GM23248 (cell line): ENCODE results near the gene SMARCD3. TPM values are rescaled to one million over a fixed set of nuclear protein-coding genes. Genes with fewer than 3 reads are reported as not detected.

Experiments used
- DNase-seq: peaks from one replicate; pipeline ENCODE4 v3.0.0-alpha.2; 2015
- H2AFZ ChIP-seq: fragments of 200-600 bp; sonication (generic); 2 replicates; pipeline ENCODE4 v1.6.1; 2016; ENCODE audit warnings: antibody characterized with exemption
- H3F3A ChIP-seq: fragments of 200-600 bp; sonication (generic); 2 replicates; pipeline ENCODE4 v1.6.1; 2016; ENCODE audit warnings: mild to moderate bottlenecking, antibody characterized with exemption, mixed run types; ENCODE audit not compliant: insufficient read depth
- H3K27ac ChIP-seq: fragments of 200-600 bp; sonication (generic); 2 replicates; pipeline ENCODE4 v1.5.1; 2016; ENCODE audit warnings: mild to moderate bottlenecking
- H3K27me3 ChIP-seq: fragments of 200-600 bp; sonication (generic); replicated peaks from 2 replicates; pipeline ENCODE4 v1.6.1; 2016; ENCODE audit warnings: mild to moderate bottlenecking; ENCODE audit not compliant: insufficient read depth
- H3K36me3 ChIP-seq: fragments of 200-600 bp; sonication (generic); 2 replicates; pipeline ENCODE4 v1.6.1; 2016; ENCODE audit warnings: low read depth, mild to moderate bottlenecking
- H3K4me1 ChIP-seq: fragments of 200-600 bp; sonication (generic); 2 replicates; pipeline ENCODE4 v1.6.1; 2016; ENCODE audit warnings: mild to moderate bottlenecking; ENCODE audit not compliant: insufficient read depth
- H3K4me2 ChIP-seq: fragments of 200-600 bp; sonication (generic); one replicate; pipeline ENCODE4 v1.6.1; 2016; ENCODE audit warnings: mild to moderate bottlenecking; ENCODE audit not compliant: unreplicated experiment
- H3K4me3 ChIP-seq: fragments of 200-600 bp; sonication (generic); 2 replicates; pipeline ENCODE4 v1.5.1; 2016; ENCODE audit warnings: mild to moderate bottlenecking
- H3K79me2 ChIP-seq: fragments of 200-600 bp; sonication (generic); 2 replicates; pipeline ENCODE4 v1.6.1; 2016; ENCODE audit warnings: mild to moderate bottlenecking; ENCODE audit not compliant: insufficient read depth
- H3K9ac ChIP-seq: fragments of 200-600 bp; sonication (generic); 2 replicates; pipeline ENCODE4 v1.6.1; 2016; ENCODE audit warnings: mild to moderate bottlenecking
- H3K9me2 ChIP-seq: fragments of 200-600 bp; sonication (generic); 2 replicates; pipeline ENCODE4 v1.6.1; 2016; ENCODE audit warnings: mixed run types, mild to moderate bottlenecking, moderate library complexity; ENCODE audit not compliant: insufficient read depth
- H3K9me3 ChIP-seq: fragments of 200-600 bp; sonication (generic); one replicate; pipeline ENCODE4 v1.6.1; 2017; ENCODE audit warnings: low read depth
- H4K20me1 ChIP-seq: fragments of 200-600 bp; sonication (generic); 2 replicates; pipeline ENCODE4 v1.6.0; 2016; ENCODE audit not compliant: insufficient read depth
- EZH2 ChIP-seq: fragments of 200-600 bp; sonication (generic); IDR thresholded peaks from 2 replicates; pipeline ENCODE4 v1.6.1; 2018; ENCODE audit warnings: antibody characterized with exemption, mild to moderate bottlenecking; ENCODE audit not compliant: insufficient read depth, poor library complexity, severe bottlenecking
- EZH2phosphoT487 ChIP-seq: fragments of 200-600 bp; sonication (generic); IDR thresholded peaks from 2 replicates; pipeline ENCODE4 v1.6.1; 2018; ENCODE audit warnings: antibody characterized with exemption, moderate library complexity, mild to moderate bottlenecking, low read depth; ENCODE audit not compliant: insufficient read depth
- WGBS, 2 experiments: methylation state at CpG; one replicate each; pipeline ENCODE4 v1.1.6; 2015 to 2017; ENCODE audit warnings: low lambda C conversion rate in 2 of 2, low coverage in 1 of 2; ENCODE audit errors: missing lambda C conversion rate in 2 of 2; 5-methylcytosine and 5-hydroxymethylcytosine counted together
- in situ Hi-C: fragments of 300-500 bp; cut with MboI; formaldehyde crosslinking; loops from 2 replicates; pipeline ENCODE4 v1.15.0; 2020
- polyA plus RNA-seq: library from polyadenylated mRNA; unstranded; fragments of >200 nt; fragmentation: Nextera tagmentation; extraction: Ambion mirVana; gene quantifications from 2 replicates; pipeline ENCODE4 v1.2.1, GENCODE V29; 2016
- total RNA-seq: library from RNA; depleted of rRNA; stranded (reverse); fragments of >200 nt; shearing (Covaris generic); gene quantifications from 2 replicates; pipeline ENCODE4 v1.2.3, GENCODE V29; 2014

SMARCD3 gene
- total and polyA plus RNA-seq, 2 experiments from 2014 or later: 22.4 to 32.2 TPM

DNA sequence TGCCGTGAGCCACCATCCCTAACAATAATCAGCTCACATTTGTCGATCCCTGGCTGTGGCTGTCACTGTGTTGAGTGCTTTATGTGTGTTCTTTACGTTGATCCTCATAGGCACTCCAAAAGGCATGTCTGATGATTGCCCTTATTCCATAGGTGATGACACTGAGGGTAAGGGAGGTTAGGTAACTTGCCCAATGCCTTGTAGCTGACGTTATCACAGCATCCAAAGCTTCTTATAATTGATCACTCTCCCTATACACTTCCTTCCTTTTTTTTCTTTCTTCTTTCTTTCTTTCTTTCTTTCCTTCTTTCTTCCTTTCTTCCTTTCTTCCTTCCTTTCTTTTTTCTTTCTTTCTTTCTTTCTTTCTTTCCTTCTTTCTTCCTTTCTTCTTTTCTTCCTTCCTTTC, 41.9 kb upstream of the SMARCD3 start:
- H3K27ac ChIP-seq: no peak overlapping the region
- no peak for TF ChIP-seq EZH2phosphoT487
- no peak for TF ChIP-seq EZH2
- no peaks in the 10 kb centered on the region for H3K9me3 ChIP-seq
- no peaks in the 10 kb centered on the region for H3K36me3 ChIP-seq
- no peaks in the 10 kb centered on the region for H4K20me1 ChIP-seq
- no peak overlapping the region for H3K9ac ChIP-seq
- no peak overlapping the region for H2AFZ ChIP-seq
- peaks cover 49% of the 10 kb centered on the region for H3K27me3 ChIP-seq
- H3K79me2 ChIP-seq: no peaks in the 10 kb centered on the region
- 37 to 44% methylated on average over 4 of the region's 4 CpGs for WGBS, 2 experiments
- no peak overlapping the region for H3K4me2 ChIP-seq
- in situ Hi-C loops: no loop called here
- 0 out of 2 replicates have a peak, but pooled peaks cover 8% of the 10 kb centered on the region for H3F3A ChIP-seq
- no peak overlapping the region for H3K4me3 ChIP-seq
- no peaks in the 10 kb centered on the region for H3K9me2 ChIP-seq
- H3K4me1 ChIP-seq: no peaks in the 10 kb centered on the region
- DNase-seq: no peak

DNA sequence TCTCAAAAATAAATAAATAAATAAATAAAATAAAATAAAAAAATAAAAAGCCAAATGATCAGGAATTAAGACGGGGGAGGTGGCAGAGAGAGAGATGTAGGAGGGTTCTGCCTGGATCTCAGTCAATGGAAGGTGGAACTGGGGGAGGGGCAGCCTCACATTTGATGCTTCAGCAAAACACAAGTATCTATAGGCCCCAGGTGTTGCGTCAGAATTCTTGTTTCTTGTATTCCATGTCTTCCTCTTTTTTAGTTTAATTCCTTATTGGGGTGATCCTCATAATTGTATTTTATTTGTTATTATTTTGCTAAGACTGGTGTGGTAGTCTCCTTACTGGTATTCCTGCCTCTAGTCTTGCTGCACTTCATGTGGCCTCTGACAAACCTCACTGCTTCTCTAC, 41.4 kb upstream of the SMARCD3 start:
- H3K4me1 ChIP-seq: no peaks in the 10 kb centered on the region
- DNase-seq: no peak
- TF ChIP-seq EZH2: no peak
- TF ChIP-seq EZH2phosphoT487: no peak
- no peaks in the 10 kb centered on the region for H3K79me2 ChIP-seq
- no peak overlapping the region for H3K27ac ChIP-seq
- in situ Hi-C loops: no loop called here
- peaks cover 46% of the 10 kb centered on the region for H3K27me3 ChIP-seq
- H3K36me3 ChIP-seq: no peaks in the 10 kb centered on the region
- no peaks in the 10 kb centered on the region for H4K20me1 ChIP-seq
- no peaks in the 10 kb centered on the region for H3K9me3 ChIP-seq
- no peak overlapping the region for H3K4me2 ChIP-seq
- H3K9me2 ChIP-seq: no peaks in the 10 kb centered on the region
- H2AFZ ChIP-seq: no peak overlapping the region
- 0 out of 2 replicates have a peak, but pooled peaks cover 8% of the 10 kb centered on the region for H3F3A ChIP-seq
- no peak overlapping the region for H3K9ac ChIP-seq
- H3K4me3 ChIP-seq: no peak overlapping the region
- WGBS, 2 experiments: 39 to 52% methylated on average over 2 of the region's 2 CpGs

DNA sequence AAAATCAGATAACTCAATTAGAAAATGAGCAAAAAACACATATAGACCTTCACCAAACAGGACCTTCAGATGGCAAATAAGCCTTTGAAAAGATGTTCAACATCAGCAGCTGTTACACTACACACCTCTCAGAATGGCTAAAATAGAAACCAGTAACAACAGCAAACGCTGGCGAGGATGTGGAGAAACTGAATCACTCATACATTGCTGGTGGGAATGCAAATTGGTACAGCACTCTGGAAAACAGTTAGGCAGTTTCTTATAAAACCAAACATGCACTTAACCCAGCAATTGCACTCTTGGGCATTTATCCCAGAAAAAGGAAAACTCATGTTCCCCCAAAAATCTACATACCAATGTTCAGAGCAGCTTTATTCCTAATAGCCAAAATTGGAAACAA, 37.7 kb upstream of the SMARCD3 start:
- Histone ChIP-seq H3K27ac (no peak overlapping the region), H3K4me2 (no peak overlapping the region), H2AFZ (no peak overlapping the region), H3K4me1 (no peaks in the 10 kb centered on the region), H3K36me3 (no peaks in the 10 kb centered on the region), H3K9ac (no peak overlapping the region), H3F3A (0 out of 2 replicates have a peak, but pooled peaks cover 8% of the 10 kb centered on the region), H3K4me3 (no peak overlapping the region), H3K9me2 (no peaks in the 10 kb centered on the region), H3K9me3 (no peaks in the 10 kb centered on the region), H4K20me1 (no peaks in the 10 kb centered on the region), H3K79me2 (no peaks in the 10 kb centered on the region), H3K27me3 (peaks cover 44% of the 10 kb centered on the region)
- TF ChIP-seq EZH2 (no peak), EZH2phosphoT487 (no peak)
- DNase-seq: peak; percentile 43
- in situ Hi-C loops: no loop called here
- WGBS, 2 experiments: 39 to 49% methylated on average over 2 of the region's 2 CpGs

DNA sequence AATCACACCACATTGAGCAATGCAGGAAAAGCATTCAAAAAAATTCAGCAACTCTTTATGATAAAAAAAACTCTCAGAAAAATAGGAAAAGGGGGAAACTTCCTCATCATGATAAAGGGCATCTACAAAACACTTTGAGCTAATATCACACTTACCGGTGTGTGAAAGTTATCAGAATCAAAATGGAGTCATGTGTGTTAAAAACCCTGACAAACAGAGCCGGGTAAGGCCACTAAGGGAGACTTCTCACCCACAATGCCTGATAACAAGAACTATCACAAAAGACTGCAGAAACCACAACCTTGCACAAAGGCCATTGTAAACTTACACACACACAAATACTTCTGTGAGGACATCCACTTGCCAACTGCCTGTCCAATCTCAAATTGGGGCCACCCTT, 34.8 kb upstream of the SMARCD3 start:
- Histone ChIP-seq H2AFZ (no peak overlapping the region), H3K4me1 (no peaks in the 10 kb centered on the region), H3K27me3 (peaks cover 27% of the 10 kb centered on the region), H3K36me3 (no peaks in the 10 kb centered on the region), H3K9me3 (no peaks in the 10 kb centered on the region), H4K20me1 (no peaks in the 10 kb centered on the region), H3K4me2 (no peak overlapping the region), H3K9me2 (no peaks in the 10 kb centered on the region), H3F3A (0 out of 2 replicates have a peak, but pooled peaks cover 8% of the 10 kb centered on the region), H3K79me2 (no peaks in the 10 kb centered on the region), H3K27ac (no peak overlapping the region), H3K9ac (no peak overlapping the region), H3K4me3 (no peak overlapping the region)
- no peak for DNase-seq
- in situ Hi-C loops: no loop called here
- no peak for TF ChIP-seq EZH2
- no peak for TF ChIP-seq EZH2phosphoT487
- 85 to 93% methylated on average over 2 of the region's 2 CpGs for WGBS, 2 experiments

DNA sequence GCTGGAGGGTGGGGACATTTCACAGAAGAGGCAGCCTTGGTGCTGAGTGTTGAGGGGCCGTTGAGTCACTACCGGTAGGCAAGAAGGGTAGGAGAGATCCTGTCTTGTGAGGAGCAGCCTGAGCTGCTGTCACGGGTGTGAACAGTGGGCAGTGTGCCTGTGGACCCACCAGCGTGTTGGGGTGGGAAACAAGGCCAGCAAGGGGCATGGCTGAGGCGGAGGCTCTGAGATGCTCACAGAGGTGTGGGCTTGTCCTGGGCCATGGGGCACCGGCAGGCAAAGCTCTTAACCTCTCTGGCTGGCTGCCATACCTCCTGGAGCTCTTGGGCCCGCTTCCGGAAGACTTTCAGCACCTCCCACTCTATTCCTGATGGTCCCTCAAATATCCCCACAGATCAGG, 33.6 kb upstream of the SMARCD3 start:
- Histone ChIP-seq H3K36me3 (no peaks in the 10 kb centered on the region), H3K4me2 (no peak overlapping the region), H3K79me2 (no peaks in the 10 kb centered on the region), H3K4me3 (no peak overlapping the region), H3K9me3 (no peaks in the 10 kb centered on the region), H3K27me3 (peaks cover 23% of the 10 kb centered on the region), H4K20me1 (no peaks in the 10 kb centered on the region), H3F3A (0 out of 2 replicates have a peak, but pooled peaks cover 8% of the 10 kb centered on the region), H2AFZ (no peak overlapping the region), H3K9ac (no peak overlapping the region), H3K4me1 (no peaks in the 10 kb centered on the region), H3K9me2 (no peaks in the 10 kb centered on the region), H3K27ac (no peak overlapping the region)
- no peak for TF ChIP-seq EZH2phosphoT487
- TF ChIP-seq EZH2: no peak
- no peak for DNase-seq
- 32 to 34% methylated on average over 8 of the region's 8 CpGs for WGBS, 2 experiments
- in situ Hi-C loops: no loop called here
